Neural progenitor cell (in vitro differentiated cells): ENCODE data around the gene PIF1. TPM values are rescaled to one million over a fixed set of nuclear protein-coding genes. Genes with fewer than 3 reads are reported as not detected.

Experiments used
- DNase-seq: peaks from one replicate; pipeline ENCODE4 v3.0.0-alpha.2; 2016; ENCODE audit warnings: low spot score
- H2AFZ ChIP-seq: fragments of 200-600 bp; sonication (generic); replicated peaks from 2 replicates; pipeline ENCODE4 v1.6.1; 2016; ENCODE audit warnings: antibody characterized with exemption
- H3F3A ChIP-seq: fragments of 200-600 bp; sonication (generic); 2 replicates; pipeline ENCODE4 v1.6.1; 2016; ENCODE audit warnings: antibody characterized with exemption, low read depth
- H3K27ac ChIP-seq: fragments of 200-600 bp; sonication (generic); 2 replicates; pipeline ENCODE4 v1.5.1; 2016; ENCODE audit warnings: mild to moderate bottlenecking
- H3K27me3 ChIP-seq: fragments of 200-600 bp; sonication (generic); 2 replicates; pipeline ENCODE4 v1.6.1; 2016; ENCODE audit warnings: mild to moderate bottlenecking, moderate library complexity
- H3K36me3 ChIP-seq: fragments of 200-600 bp; sonication (generic); 2 replicates; pipeline ENCODE4 v1.5.1; 2016
- H3K4me1 ChIP-seq: fragments of 200-600 bp; sonication (generic); 2 replicates; pipeline ENCODE4 v1.6.1; 2016; ENCODE audit warnings: mixed run types
- H3K4me2 ChIP-seq: fragments of 200-600 bp; sonication (generic); 2 replicates; pipeline ENCODE4 v1.6.1; 2016
- H3K4me3 ChIP-seq: fragments of 200-600 bp; sonication (generic); 2 replicates; pipeline ENCODE4 v1.5.1; 2016
- H3K79me2 ChIP-seq: fragments of 200-600 bp; sonication (generic); 2 replicates; pipeline ENCODE4 v1.6.1; 2016; ENCODE audit warnings: low read depth
- H3K9ac ChIP-seq: fragments of 200-600 bp; sonication (generic); 2 replicates; pipeline ENCODE4 v1.6.1; 2016
- H3K9me3 ChIP-seq: fragments of 200-600 bp; sonication (generic); 2 replicates; pipeline ENCODE4 v1.5.1; 2016; ENCODE audit warnings: low read depth
- H4K20me1 ChIP-seq: fragments of 200-600 bp; sonication (generic); 2 replicates; pipeline ENCODE4 v1.6.1; 2016; ENCODE audit warnings: low read depth
- H3K27ac Mint-ChIP-seq: 3 replicates; pipeline ENCODE4 v1.8.0; 2021; ENCODE audit warnings: mixed read lengths
- H3K27me3 Mint-ChIP-seq: 2 replicates; pipeline ENCODE4 v1.8.0; 2022; ENCODE audit warnings: low read depth, mild to moderate bottlenecking, inconsistent platforms, moderate library complexity, mixed read lengths; ENCODE audit not compliant: insufficient read depth
- H3K36me3 Mint-ChIP-seq: 3 replicates; pipeline ENCODE4 v1.8.0; 2021; ENCODE audit warnings: mixed read lengths
- H3K4me1 Mint-ChIP-seq: 3 replicates; pipeline ENCODE4 v1.8.0; 2021; ENCODE audit warnings: mixed read lengths
- H3K4me3 Mint-ChIP-seq: 3 replicates; pipeline ENCODE4 v1.8.0; 2021; ENCODE audit warnings: mild to moderate bottlenecking, moderate library complexity, mixed read lengths
- H3K9me3 Mint-ChIP-seq: 3 replicates; pipeline ENCODE4 v1.8.0; 2020; ENCODE audit warnings: mixed read lengths
- CTCF ChIP-seq: fragments of 200-600 bp; sonication (generic); IDR thresholded peaks from 2 replicates; pipeline ENCODE4 v1.5.1; 2017; ENCODE audit warnings: antibody characterized with exemption, mild to moderate bottlenecking
- EZH2 ChIP-seq: fragments of 200-600 bp; sonication (generic); IDR thresholded peaks from 2 replicates; pipeline ENCODE4 v1.6.1; 2017; ENCODE audit warnings: antibody characterized with exemption, mild to moderate bottlenecking, moderate library complexity
- EZH2phosphoT487 ChIP-seq: fragments of 200-600 bp; sonication (generic); IDR thresholded peaks from 2 replicates; pipeline ENCODE4 v1.6.1; 2017; ENCODE audit warnings: antibody characterized with exemption
- total RNA-seq: library from RNA; depleted of rRNA; stranded (reverse); fragments of >200 nt; gene quantifications from 2 replicates; pipeline ENCODE4 v1.2.3, GENCODE V29; 2015; ENCODE audit warnings: low replicate concordance

PIF1 gene
- 50.8 and 111 TPM in 2 replicates for total RNA-seq

- TF ChIP-seq CTCF: no peak
- no peak for TF ChIP-seq EZH2phosphoT487
- no peak for TF ChIP-seq EZH2
- peak within 1 kb of the TSS; percentile 84 for H2AFZ ChIP-seq
- peaks cover 21% of the 10 kb centered on the region for H3K79me2 ChIP-seq
These were observed at the start of gene PIF1 for GRCh38 chr15:64825431-64826294. PIF1 (minus strand) TSS chr15:64825647; CDS start chr15:64824335, 1,312 bp downstream.

GRCh38 chr15:64870353-64870752 is 44.9 kb upstream of the PIF1 start:
- H3K27me3 Mint-ChIP-seq: no peaks in the 10 kb centered on the region
- H3K36me3 Mint-ChIP-seq: peaks cover 6% of the 10 kb centered on the region
- Histone ChIP-seq H3K27me3 (no peaks in the 10 kb centered on the region), H3K79me2 (no peaks in the 10 kb centered on the region), H2AFZ (no peak overlapping the region), H3F3A (peaks cover 9% of the 10 kb centered on the region), H3K4me1 (peaks cover 21% of the 10 kb centered on the region), H3K4me2 (no peak overlapping the region), H4K20me1 (no peaks in the 10 kb centered on the region), H3K4me3 (no peak overlapping the region), H3K36me3 (no peaks in the 10 kb centered on the region), H3K27ac (no peak overlapping the region), H3K9me3 (no peaks in the 10 kb centered on the region), H3K9ac (no peak overlapping the region)
- no peak overlapping the region for H3K4me3 Mint-ChIP-seq
- no peaks in the 10 kb centered on the region for H3K9me3 Mint-ChIP-seq
- peaks cover 26% of the 10 kb centered on the region for H3K4me1 Mint-ChIP-seq
- no peak overlapping the region for H3K27ac Mint-ChIP-seq
- DNase-seq: no peak
- TF ChIP-seq EZH2 (no peak), EZH2phosphoT487 (no peak), CTCF (no peak)

More at GRCh38 chr15:64825431-64826294, at the start of gene PIF1:
- Histone ChIP-seq H3K9ac (no peak within 1 kb of the TSS), H3K27me3 (peaks cover 20% of the 10 kb centered on the region), H3K4me3 (peak within 1 kb of the TSS; percentile 65), H3K4me1 (peaks cover 8% of the 10 kb centered on the region), H3F3A (peaks cover 6% of the 10 kb centered on the region), H3K9me3 (no peaks in the 10 kb centered on the region), H4K20me1 (peaks cover 21% of the 10 kb centered on the region), H3K27ac (no peak within 1 kb of the TSS), H3K4me2 (peak within 1 kb of the TSS; percentile 94), H3K36me3 (no peaks in the 10 kb centered on the region)
- peak within 1 kb of the TSS; percentile 97 for H3K4me3 Mint-ChIP-seq
- H3K4me1 Mint-ChIP-seq: peaks cover 25% of the 10 kb centered on the region
- H3K27ac Mint-ChIP-seq: peak within 1 kb of the TSS; percentile 99
- peaks cover 9% of the 10 kb centered on the region for H3K36me3 Mint-ChIP-seq
- no peaks in the 10 kb centered on the region for H3K9me3 Mint-ChIP-seq
- DNase-seq: peak; percentile 99
- H3K27me3 Mint-ChIP-seq: peaks cover 11% of the 10 kb centered on the region

GRCh38 chr15:64869501-64869900 is 44.1 kb upstream of the PIF1 start:
- Histone ChIP-seq H3K4me3 (no peak overlapping the region), H2AFZ (no peak overlapping the region), H3K9ac (no peak overlapping the region), H3F3A (peaks cover 9% of the 10 kb centered on the region), H3K27me3 (no peaks in the 10 kb centered on the region), H4K20me1 (no peaks in the 10 kb centered on the region), H3K79me2 (no peaks in the 10 kb centered on the region), H3K27ac (no peak overlapping the region), H3K4me1 (peaks cover 13% of the 10 kb centered on the region), H3K4me2 (no peak overlapping the region), H3K9me3 (no peaks in the 10 kb centered on the region), H3K36me3 (no peaks in the 10 kb centered on the region)
- peaks cover 6% of the 10 kb centered on the region for H3K36me3 Mint-ChIP-seq
- H3K27ac Mint-ChIP-seq: no peak overlapping the region
- H3K9me3 Mint-ChIP-seq: no peaks in the 10 kb centered on the region
- TF ChIP-seq EZH2phosphoT487: no peak
- TF ChIP-seq EZH2: no peak
- TF ChIP-seq CTCF: no peak
- H3K27me3 Mint-ChIP-seq: no peaks in the 10 kb centered on the region
- no peak for DNase-seq
- H3K4me1 Mint-ChIP-seq: peaks cover 18% of the 10 kb centered on the region
- no peak overlapping the region for H3K4me3 Mint-ChIP-seq
